Muscle layer of duodenum (tissue), 2 donors: Measurements from ENCODE around the gene CARD19.

ENCODE experiments used
- H3K27ac ChIP-seq: one replicate; pipeline ENCODE4 v1.7.0; 2013; ENCODE audit warnings: mild to moderate bottlenecking, low read length
- H3K27me3 ChIP-seq: one replicate; pipeline ENCODE4 v1.7.0; 2013; ENCODE audit warnings: low read depth, mild to moderate bottlenecking, control low read depth, low read length
- H3K36me3 ChIP-seq, 2 donors: one replicate each; pipeline ENCODE4 v1.7.0; 2013; ENCODE audit warnings: low read length in 2 of 2, control low read depth in 1 of 2, mild to moderate bottlenecking in 1 of 2; ENCODE audit not compliant: insufficient read depth in 2 of 2, control insufficient read depth in 1 of 2
- H3K4me1 ChIP-seq, 2 donors: one replicate each; pipeline ENCODE4 v1.7.0; 2013; ENCODE audit warnings: low read length in 2 of 2, mild to moderate bottlenecking in 2 of 2, control low read depth in 1 of 2, moderate library complexity in 1 of 2; ENCODE audit not compliant: insufficient read depth in 2 of 2, control insufficient read depth in 1 of 2
- H3K4me3 ChIP-seq, 2 donors: one replicate each; pipeline ENCODE4 v1.7.0; 2013; ENCODE audit warnings: low read length in 2 of 2, low read depth in 1 of 2, mild to moderate bottlenecking in 1 of 2
- H3K9me3 ChIP-seq, 2 donors: one replicate each; pipeline ENCODE4 v1.7.0; 2013; ENCODE audit warnings: low read length in 2 of 2, control low read depth in 1 of 2, mild to moderate bottlenecking in 1 of 2; ENCODE audit not compliant: control insufficient read depth in 1 of 2
- donor health status: healthy.

Gene CARD19

DNA sequence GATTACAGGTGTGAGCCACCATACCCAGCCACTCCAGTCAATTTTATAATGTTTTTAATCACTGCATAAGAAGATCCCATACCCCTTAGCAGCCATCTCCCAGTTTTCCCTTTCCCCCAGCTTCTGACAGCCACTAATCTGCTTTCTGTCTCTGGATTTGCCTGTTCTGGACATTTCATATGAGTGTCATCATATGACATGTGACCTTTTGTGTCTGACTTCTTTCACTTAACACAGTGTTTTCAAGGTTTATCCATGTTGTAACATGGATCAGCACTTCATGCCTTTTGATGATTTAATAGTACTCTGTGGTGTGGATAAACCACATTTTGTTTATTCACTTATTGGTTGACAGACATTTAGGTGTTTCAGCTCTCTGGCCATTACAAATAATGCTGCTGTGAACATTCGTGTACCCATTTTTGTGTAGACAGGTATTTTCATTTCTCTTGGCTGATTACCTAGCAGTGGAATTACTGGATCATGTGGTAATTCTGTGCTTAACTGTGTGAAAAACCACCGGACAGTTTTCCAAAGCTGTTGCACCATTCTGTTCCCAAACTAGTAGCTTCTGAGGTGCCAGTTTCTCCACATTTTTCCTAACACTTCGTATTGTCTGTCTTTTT is 28.9 kb upstream of the CARD19 start:
- Histone ChIP-seq H3K9me3 (no peaks in the 10 kb centered on the region), H3K4me3 (no peak overlapping the region), H3K27ac (no peak overlapping the region), H3K27me3 (no peaks in the 10 kb centered on the region), H3K36me3 (no peaks in the 10 kb centered on the region), H3K4me1 (peaks cover 0 to 3% of the 10 kb centered on the region in 2 donors)

DNA sequence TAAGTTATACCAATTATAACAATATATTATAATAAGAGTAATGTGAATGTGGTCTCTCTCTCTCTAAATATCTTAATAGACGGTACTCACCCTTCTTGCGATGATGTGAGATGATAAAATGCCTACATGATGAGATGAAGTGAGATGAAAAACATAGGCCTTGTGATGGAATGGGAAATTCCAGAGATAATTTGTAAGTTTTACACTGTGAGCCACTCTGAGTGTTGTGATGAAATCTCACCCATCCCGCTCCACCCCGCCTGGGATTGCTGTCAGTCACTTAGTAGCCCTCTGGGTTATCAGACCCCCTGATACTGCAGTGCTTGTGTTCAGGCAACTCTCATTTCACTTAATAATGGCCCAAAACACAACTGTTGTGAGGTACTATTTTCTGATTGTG is 27.1 kb upstream of the CARD19 start:
- H3K36me3 ChIP-seq: no peaks in the 10 kb centered on the region
- H3K27ac ChIP-seq: no peak overlapping the region
- no peak overlapping the region for H3K4me3 ChIP-seq
- peaks cover 0 to 19% of the 10 kb centered on the region in 2 donors for H3K4me1 ChIP-seq
- no peaks in the 10 kb centered on the region for H3K9me3 ChIP-seq
- no peaks in the 10 kb centered on the region for H3K27me3 ChIP-seq

DNA sequence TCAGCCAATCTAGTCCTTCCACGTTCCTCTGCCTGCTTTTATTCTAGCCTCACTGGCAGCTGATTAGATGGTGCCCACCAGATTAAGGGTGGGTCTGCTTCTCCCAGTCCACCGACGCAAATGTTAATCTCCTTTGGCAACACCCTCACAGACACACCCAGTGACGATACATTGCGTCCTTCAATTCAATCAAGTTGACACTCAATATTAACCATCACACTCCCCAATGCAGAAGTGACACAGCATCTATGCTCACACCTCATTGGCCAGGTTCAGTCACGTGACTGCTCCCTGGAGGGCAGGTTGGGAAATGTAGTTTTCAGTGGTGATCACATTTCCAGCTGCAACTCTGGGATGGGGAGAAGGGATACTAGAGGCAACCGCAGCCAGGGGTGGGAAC is 24.6 kb upstream of the CARD19 start:
- H3K27ac ChIP-seq: no peak overlapping the region
- peaks cover 0 to 24% of the 10 kb centered on the region in 2 donors for H3K4me1 ChIP-seq
- no peaks in the 10 kb centered on the region for H3K9me3 ChIP-seq
- no peaks in the 10 kb centered on the region for H3K36me3 ChIP-seq
- H3K4me3 ChIP-seq: no peak overlapping the region
- H3K27me3 ChIP-seq: no peaks in the 10 kb centered on the region

DNA sequence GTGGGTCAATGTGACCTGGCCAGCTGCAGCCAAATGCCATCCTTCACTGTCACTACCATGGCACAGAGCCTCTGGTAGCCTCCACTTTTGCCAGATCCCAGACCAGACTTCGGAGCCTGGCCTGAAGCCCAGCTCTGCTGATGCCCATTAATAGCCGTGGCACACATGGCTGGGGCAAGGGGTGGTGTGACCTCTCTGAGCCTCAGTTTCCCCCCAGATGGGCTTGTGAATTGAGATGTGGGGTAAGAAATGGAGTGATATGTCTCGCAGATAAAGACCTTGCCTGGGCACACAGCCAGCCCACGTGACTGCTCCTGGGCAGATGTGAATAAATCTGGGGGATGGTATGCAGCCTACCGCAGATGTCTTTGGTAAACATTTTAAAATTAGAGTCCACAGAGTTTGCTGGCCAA is 23.6 kb upstream of the CARD19 start:
- no peaks in the 10 kb centered on the region for H3K36me3 ChIP-seq
- H3K4me3 ChIP-seq: no peak overlapping the region
- H3K4me1 ChIP-seq: peaks cover 0 to 24% of the 10 kb centered on the region in 2 donors
- no peaks in the 10 kb centered on the region for H3K9me3 ChIP-seq
- H3K27me3 ChIP-seq: no peaks in the 10 kb centered on the region
- no peak overlapping the region for H3K27ac ChIP-seq

DNA sequence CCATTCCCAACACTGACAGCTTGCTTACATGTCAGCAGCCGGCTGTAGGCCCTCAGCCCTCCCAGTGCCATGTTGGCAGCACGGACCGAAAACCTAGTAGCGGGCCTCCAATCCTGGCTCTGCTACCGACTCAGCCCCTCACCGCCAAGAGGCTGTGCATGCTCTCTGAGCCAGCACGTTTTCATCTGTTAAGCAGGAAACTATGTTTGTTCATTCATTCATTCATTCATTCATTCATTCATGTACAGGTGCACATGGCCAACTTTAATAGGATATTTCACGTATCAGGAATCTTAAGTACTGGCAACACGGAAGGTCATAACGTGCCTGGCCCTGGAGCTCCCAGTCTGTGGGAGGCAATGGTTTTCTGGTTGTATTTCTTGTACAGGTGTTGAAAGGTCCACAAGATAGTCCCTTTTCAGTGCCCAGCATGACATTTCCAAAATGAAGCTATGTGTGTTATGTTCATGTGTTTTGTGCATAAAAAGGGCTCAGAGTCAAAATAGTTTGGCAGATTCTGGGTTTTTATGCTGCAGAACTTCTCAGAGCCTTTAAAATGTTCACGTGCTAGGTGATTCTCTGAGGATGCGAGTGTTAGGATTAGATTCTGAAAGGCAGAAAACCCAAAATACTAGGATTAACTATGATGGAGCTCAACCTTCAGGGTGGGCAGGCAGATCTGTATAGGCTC is 19.8 kb upstream of the CARD19 start:
- Histone ChIP-seq H3K9me3 (no peaks in the 10 kb centered on the region), H3K27ac (no peak overlapping the region), H3K36me3 (no peaks in the 10 kb centered on the region), H3K4me3 (no peak overlapping the region), H3K27me3 (no peaks in the 10 kb centered on the region), H3K4me1 (peaks cover 0 to 24% of the 10 kb centered on the region in 2 donors)

DNA sequence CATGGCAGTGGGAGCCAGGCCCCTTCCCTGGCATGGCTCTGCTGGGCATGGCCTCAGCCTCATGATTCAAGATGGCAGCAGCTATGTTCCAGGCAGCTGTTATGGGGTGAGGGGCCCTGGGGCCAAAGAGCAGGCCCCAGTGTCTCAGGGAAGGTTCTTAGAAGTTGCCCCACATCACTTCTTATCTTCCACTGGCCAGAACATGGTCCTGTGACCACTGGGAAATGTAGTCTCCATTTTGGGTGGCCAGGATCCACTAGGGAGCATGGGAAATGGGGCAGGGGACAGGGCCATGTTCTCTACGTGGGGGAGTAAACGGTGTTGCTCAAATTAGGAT is 19.3 kb upstream of the CARD19 start:
- peaks cover 0 to 24% of the 10 kb centered on the region in 2 donors for H3K4me1 ChIP-seq
- no peak overlapping the region for H3K4me3 ChIP-seq
- no peaks in the 10 kb centered on the region for H3K36me3 ChIP-seq

DNA sequence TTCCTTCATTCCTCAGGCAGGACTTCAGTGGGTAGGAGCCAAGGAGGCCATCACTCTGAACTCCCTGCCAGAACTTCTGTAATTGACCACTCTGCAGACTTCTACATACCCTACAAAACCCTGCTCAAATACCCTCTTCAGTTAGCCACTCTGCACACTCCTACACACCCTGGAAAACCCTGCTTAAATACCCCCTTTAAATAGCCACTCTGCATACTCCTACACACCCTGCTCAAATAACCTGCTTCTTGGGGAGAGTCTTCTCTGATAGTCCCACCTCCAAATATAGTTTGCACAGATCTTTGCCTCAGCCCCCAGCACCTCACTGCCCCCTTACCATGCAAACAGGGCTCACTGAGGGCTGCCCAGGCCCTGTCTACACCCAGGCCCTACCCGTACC is 18.6 kb upstream of the CARD19 start:
- Histone ChIP-seq H3K9me3 (no peaks in the 10 kb centered on the region), H3K36me3 (no peaks in the 10 kb centered on the region), H3K4me1 (peaks cover 0 to 19% of the 10 kb centered on the region in 2 donors), H3K27ac (no peak overlapping the region), H3K4me3 (no peak overlapping the region), H3K27me3 (no peaks in the 10 kb centered on the region)

More for the DNA sequence above, 19.3 kb upstream of the CARD19 start:
- H3K9me3 ChIP-seq: no peaks in the 10 kb centered on the region
- no peak overlapping the region for H3K27ac ChIP-seq
- no peaks in the 10 kb centered on the region for H3K27me3 ChIP-seq

DNA sequence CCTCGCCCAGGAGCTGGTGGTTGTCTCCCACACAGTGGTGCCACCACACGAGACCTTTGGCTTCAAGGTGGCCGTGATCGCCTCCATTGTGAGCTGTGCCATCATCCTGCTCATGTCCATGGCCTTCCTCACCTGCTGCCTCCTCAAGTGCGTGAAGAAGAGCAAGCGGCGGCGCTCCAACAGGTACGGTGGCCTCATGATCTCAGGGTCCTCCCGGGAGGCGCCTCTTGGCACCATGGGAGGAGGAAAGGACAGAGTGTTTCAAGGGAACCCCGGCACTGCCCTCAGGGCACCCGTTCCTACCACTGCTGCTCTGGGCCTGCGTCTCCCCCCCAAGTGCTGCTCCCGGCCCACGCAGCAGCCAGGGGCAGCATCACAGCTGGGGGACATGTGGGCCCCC is 18.2 kb upstream of the CARD19 start:
- Histone ChIP-seq H3K36me3 (no peaks in the 10 kb centered on the region), H3K4me3 (no peak overlapping the region), H3K9me3 (no peaks in the 10 kb centered on the region), H3K27ac (no peak overlapping the region), H3K4me1 (peaks cover 0 to 15% of the 10 kb centered on the region in 2 donors), H3K27me3 (no peaks in the 10 kb centered on the region)

DNA sequence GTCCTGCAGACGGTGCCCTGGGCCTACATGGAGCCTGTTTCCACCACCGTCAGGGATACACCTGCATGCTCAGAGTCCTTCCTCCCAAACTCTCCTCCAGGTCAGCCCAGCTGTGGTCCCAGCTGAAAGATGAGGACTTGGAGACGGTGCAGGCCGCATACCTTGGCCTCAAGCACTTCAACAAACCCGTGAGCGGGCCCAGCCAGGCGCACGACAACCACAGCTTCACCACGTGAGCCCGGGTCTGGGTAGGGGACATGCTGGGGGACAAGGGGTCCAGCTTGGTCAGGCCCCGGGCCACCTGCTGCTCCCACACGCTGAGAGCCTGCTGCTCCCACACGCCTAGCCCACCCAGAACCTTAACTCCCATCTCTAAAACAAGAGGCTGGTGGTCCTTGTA is 16.6 kb upstream of the CARD19 start:
- H3K4me1 ChIP-seq: peaks cover 0 to 4% of the 10 kb centered on the region in 2 donors
- no peak overlapping the region for H3K27ac ChIP-seq
- H3K4me3 ChIP-seq: no peak overlapping the region
- no peaks in the 10 kb centered on the region for H3K9me3 ChIP-seq
- H3K36me3 ChIP-seq: no peaks in the 10 kb centered on the region
- no peaks in the 10 kb centered on the region for H3K27me3 ChIP-seq

DNA sequence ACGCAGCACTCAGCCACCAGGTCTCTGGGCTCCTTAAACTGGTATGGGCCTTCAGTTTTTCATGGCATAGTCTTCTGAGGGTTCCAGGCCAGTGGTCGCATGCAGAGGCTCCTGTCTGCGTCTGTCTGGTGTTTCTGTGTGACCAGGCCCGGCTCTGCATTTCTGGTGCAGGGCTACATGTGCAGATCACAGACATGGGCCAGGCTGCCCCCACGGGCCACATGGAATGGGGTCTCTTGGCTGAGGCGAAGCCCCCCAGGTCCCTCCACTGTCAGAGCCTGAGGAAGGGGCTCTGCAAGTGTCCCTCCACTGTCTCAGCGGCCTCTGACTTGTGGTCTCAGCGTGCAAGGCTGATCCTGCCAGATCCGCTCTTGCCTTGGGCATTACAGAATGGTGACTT is 15.6 kb upstream of the CARD19 start:
- Histone ChIP-seq H3K9me3 (no peaks in the 10 kb centered on the region), H3K4me3 (no peak overlapping the region), H3K4me1 (peaks cover 0 to 3% of the 10 kb centered on the region in 2 donors), H3K36me3 (no peaks in the 10 kb centered on the region), H3K27me3 (no peaks in the 10 kb centered on the region), H3K27ac (no peak overlapping the region)

DNA sequence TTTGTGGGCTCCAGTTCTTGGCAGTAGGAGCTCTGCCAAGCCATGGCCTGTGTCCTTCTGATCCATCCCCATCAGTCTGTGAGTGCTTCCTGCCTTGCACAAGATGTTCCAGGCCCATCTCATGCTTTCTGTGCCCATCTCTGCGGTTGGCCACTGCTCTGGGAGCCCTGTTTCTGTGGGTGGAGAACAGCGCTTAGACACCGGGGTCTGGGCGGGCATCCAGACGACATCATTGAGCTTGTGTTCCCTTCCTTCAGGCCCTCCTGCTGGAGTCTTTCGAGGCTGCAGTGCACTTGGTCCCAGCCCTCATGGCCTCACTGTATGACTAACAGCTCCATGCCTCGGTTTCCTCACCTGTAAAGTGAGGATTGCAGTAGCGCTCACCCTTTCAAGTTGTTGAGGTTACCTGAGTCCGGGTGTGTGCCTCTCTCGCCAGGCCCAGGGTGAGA is 14.9 kb upstream of the CARD19 start:
- Histone ChIP-seq H3K9me3 (no peaks in the 10 kb centered on the region), H3K27ac (no peak overlapping the region), H3K4me3 (no peak overlapping the region), H3K27me3 (no peaks in the 10 kb centered on the region), H3K4me1 (peaks cover 0 to 3% of the 10 kb centered on the region in 2 donors), H3K36me3 (no peaks in the 10 kb centered on the region)

DNA sequence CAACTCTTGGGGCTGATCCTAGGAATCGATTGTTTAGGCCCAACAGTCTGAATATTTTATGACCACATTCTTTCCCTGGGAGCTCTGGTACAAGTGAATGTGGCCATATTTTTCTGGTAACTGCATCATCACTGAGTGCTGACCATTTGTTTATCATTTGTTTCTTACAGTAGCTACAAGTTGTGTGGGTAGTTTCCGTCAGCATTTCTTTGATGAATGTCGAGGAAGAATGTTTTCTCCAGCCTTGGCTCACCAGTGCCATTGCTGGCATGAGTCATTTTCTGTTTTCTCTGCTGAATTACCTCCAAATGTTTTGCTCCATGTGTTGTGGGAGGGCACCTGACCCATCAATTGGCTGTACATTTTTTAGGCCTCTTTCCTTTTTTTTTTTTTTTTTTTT is 14.1 kb upstream of the CARD19 start:
- peak overlapping the region; percentile 31 for H3K27ac ChIP-seq
- H3K27me3 ChIP-seq: no peaks in the 10 kb centered on the region
- no peak overlapping the region for H3K4me3 ChIP-seq
- peaks cover 0 to 3% of the 10 kb centered on the region in 2 donors for H3K4me1 ChIP-seq
- no peaks in the 10 kb centered on the region for H3K36me3 ChIP-seq
- H3K9me3 ChIP-seq: no peaks in the 10 kb centered on the region
